ENCODE measurements around the gene MAGI1. TPM values are rescaled to one million over a fixed set of nuclear protein-coding genes. Genes with fewer than 3 reads are reported as not detected.

The MAGI1 gene
- total and polyA plus RNA-seq, 7 donors = 10.2 to 54.0 (median 29.8) TPM

GRCh38 chr3:65824166-65824565, 214.6 kb downstream of the MAGI1 start:
- no peaks in the 10 kb centered on the region for H3K36me3 ChIP-seq
- no peak overlapping the region for H3K27ac ChIP-seq
- no peaks in the 10 kb centered on the region for H3K4me1 ChIP-seq
- intact Hi-C loops (cut with DNase I) = no loop called here
- TF ChIP-seq POLR2AphosphoS5 (IDR thresholded peaks at IDR 0.05) (no peak), CTCF (IDR thresholded peaks at IDR 0.05) (no peak), EP300 (IDR thresholded peaks at IDR 0.05) (no peak), POLR2A (IDR thresholded peaks at IDR 0.05) (no peak)
- no peaks in the 10 kb centered on the region for H3K27me3 ChIP-seq
- DNase-seq = no peak
- H3K4me3 ChIP-seq = no peak overlapping the region
- H3K9me3 ChIP-seq = no peaks in the 10 kb centered on the region
- 64 to 82% methylated on average over 5 of the region's 5 CpGs for WGBS, 2 donors

- peaks cover 0 to 3% (median 0%) of the 10 kb centered on the region in 4 donors for H3K4me1 ChIP-seq
- TF ChIP-seq POLR2A (IDR thresholded peaks at IDR 0.05) (no peak), EP300 (IDR thresholded peaks at IDR 0.05) (no peak), POLR2AphosphoS5 (IDR thresholded peaks at IDR 0.05) (no peak), CTCF (IDR thresholded peaks at IDR 0.05) (no peak)
- no peaks in the 10 kb centered on the region for H3K36me3 ChIP-seq
- intact Hi-C loops (cut with DNase I) = no loop called here
- no peak for DNase-seq
- H3K9me3 ChIP-seq = no peaks in the 10 kb centered on the region
- H3K27ac ChIP-seq = no peak overlapping the region
- 74 to 91% methylated on average over 1 of the region's 1 CpG for WGBS, 2 donors
- no peaks in the 10 kb centered on the region for H3K27me3 ChIP-seq
- H3K4me3 ChIP-seq = no peak overlapping the region
Observed at GRCh38 chr3:65820600-65820999, 218.1 kb downstream of the MAGI1 start.

- Histone ChIP-seq H3K36me3 (no peaks in the 10 kb centered on the region), H3K27me3 (no peaks in the 10 kb centered on the region), H3K4me1 (peaks cover 0 to 3% (median 0%) of the 10 kb centered on the region in 4 donors), H3K9me3 (no peaks in the 10 kb centered on the region), H3K4me3 (no peak overlapping the region), H3K27ac (no peak overlapping the region)
- no peak for TF ChIP-seq EP300 (IDR thresholded peaks at IDR 0.05)
- TF ChIP-seq CTCF (IDR thresholded peaks at IDR 0.05) = no peak
- no peak for TF ChIP-seq POLR2AphosphoS5 (IDR thresholded peaks at IDR 0.05)
- no peak for TF ChIP-seq POLR2A (IDR thresholded peaks at IDR 0.05)
- DNase-seq = no peak
- intact Hi-C loops (cut with DNase I) = no loop called here
Observed at GRCh38 chr3:65819896-65820295, 218.8 kb downstream of the MAGI1 start.

GRCh38 chr3:65817553-65818126, 221.1 kb downstream of the MAGI1 start:
- Histone ChIP-seq H3K4me1 (peaks cover 0 to 3% (median 0%) of the 10 kb centered on the region in 4 donors), H3K4me3 (no peak overlapping the region), H3K9me3 (no peaks in the 10 kb centered on the region), H3K36me3 (no peaks in the 10 kb centered on the region), H3K27ac (no peak overlapping the region), H3K27me3 (no peaks in the 10 kb centered on the region)
- no peak for DNase-seq
- 86 to 92% methylated on average over 3 of the region's 3 CpGs for WGBS, 2 donors
- intact Hi-C loops (cut with DNase I) = no loop called here
- TF ChIP-seq POLR2A (IDR thresholded peaks at IDR 0.05) (no peak), POLR2AphosphoS5 (IDR thresholded peaks at IDR 0.05) (no peak), EP300 (IDR thresholded peaks at IDR 0.05) (no peak), CTCF (IDR thresholded peaks at IDR 0.05) (no peak)

- Histone ChIP-seq H3K27ac (no peak overlapping the region), H3K4me3 (no peak overlapping the region), H3K27me3 (no peaks in the 10 kb centered on the region), H3K9me3 (no peaks in the 10 kb centered on the region), H3K4me1 (peaks cover 0 to 3% (median 0%) of the 10 kb centered on the region in 4 donors), H3K36me3 (no peaks in the 10 kb centered on the region)
- intact Hi-C loops (cut with DNase I) = no loop called here
- no peak for TF ChIP-seq POLR2AphosphoS5 (IDR thresholded peaks at IDR 0.05)
- TF ChIP-seq CTCF (IDR thresholded peaks at IDR 0.05) = no peak
- TF ChIP-seq EP300 (IDR thresholded peaks at IDR 0.05) = no peak
- TF ChIP-seq POLR2A (IDR thresholded peaks at IDR 0.05) = no peak
- 94 to 96% methylated on average over 5 of the region's 5 CpGs for WGBS, 2 donors
- DNase-seq = no peak
Observed at GRCh38 chr3:65816208-65816607, 222.5 kb downstream of the MAGI1 start.
